ENCODE results near the gene C10orf67.

The C10orf67 gene

GRCh38 chr10:23199768-23200511 is 144.7 kb downstream of the C10orf67 start:
- Histone ChIP-seq H3K4me3 (ENCODE audit: low read depth in 1 of 2, low read length in 2 of 2) (no peak overlapping the region), H3K36me3 (ENCODE audit: control insufficient read depth in 1 of 2, insufficient read depth in 2 of 2, low read length in 2 of 2) (no peaks in the 10 kb centered on the region), H3K27me3 (ENCODE audit: control insufficient read depth in 1 of 2, insufficient read depth in 2 of 2, low read length in 2 of 2) (peaks cover 64 to 86% of the 10 kb centered on the region in 2 donors), H3K9ac (ENCODE audit: low read depth in 1 of 2, low read length in 2 of 2) (no peak overlapping the region), H3K27ac (ENCODE audit: low read depth, low read length) (no peak overlapping the region), H3K9me3 (ENCODE audit: control insufficient read depth in 1 of 2, low read length in 2 of 2) (no peaks in the 10 kb centered on the region), H3K4me1 (ENCODE audit: control insufficient read depth in 1 of 2, insufficient read depth in 2 of 2, low read length in 2 of 2) (no peaks in the 10 kb centered on the region)

- H3K27ac ChIP-seq (ENCODE audit: low read depth, low read length) = no peak overlapping the region
- peaks cover 68 to 86% of the 10 kb centered on the region in 2 donors for H3K27me3 ChIP-seq (ENCODE audit: control insufficient read depth in 1 of 2, insufficient read depth in 2 of 2, low read length in 2 of 2)
- H3K36me3 ChIP-seq (ENCODE audit: control insufficient read depth in 1 of 2, insufficient read depth in 2 of 2, low read length in 2 of 2) = no peaks in the 10 kb centered on the region
- H3K9ac ChIP-seq (ENCODE audit: low read depth in 1 of 2, low read length in 2 of 2) = no peak overlapping the region
- no peaks in the 10 kb centered on the region for H3K4me1 ChIP-seq (ENCODE audit: control insufficient read depth in 1 of 2, insufficient read depth in 2 of 2, low read length in 2 of 2)
- H3K9me3 ChIP-seq (ENCODE audit: control insufficient read depth in 1 of 2, low read length in 2 of 2) = no peaks in the 10 kb centered on the region
- H3K4me3 ChIP-seq (ENCODE audit: low read depth in 1 of 2, low read length in 2 of 2) = no peak overlapping the region
These were observed 145.4 kb downstream of the C10orf67 start for GRCh38 chr10:23198940-23199767.

DNA sequence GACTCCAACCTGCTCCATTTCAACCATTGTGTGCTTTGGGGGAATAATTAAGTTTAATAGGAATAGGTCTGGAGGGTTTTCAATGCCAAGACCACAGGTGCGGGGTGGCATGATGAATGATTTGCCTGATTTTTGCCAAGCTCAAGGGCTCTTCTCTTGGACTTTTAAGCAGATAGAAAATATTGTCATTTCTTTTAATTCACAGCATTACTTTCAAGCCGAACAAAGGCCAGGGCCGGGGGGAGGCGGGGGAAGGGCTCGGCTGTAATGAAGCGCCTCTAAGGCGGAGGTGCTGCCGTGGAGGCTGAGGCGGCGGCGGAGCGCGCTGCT is 146.0 kb downstream of the C10orf67 start:
- Histone ChIP-seq H3K36me3 (ENCODE audit: control insufficient read depth in 1 of 2, insufficient read depth in 2 of 2, low read length in 2 of 2) (no peaks in the 10 kb centered on the region), H3K27me3 (ENCODE audit: control insufficient read depth in 1 of 2, insufficient read depth in 2 of 2, low read length in 2 of 2) (peaks cover 69 to 85% of the 10 kb centered on the region in 2 donors), H3K4me1 (ENCODE audit: control insufficient read depth in 1 of 2, insufficient read depth in 2 of 2, low read length in 2 of 2) (no peaks in the 10 kb centered on the region), H3K4me3 (ENCODE audit: low read depth in 1 of 2, low read length in 2 of 2) (no peak overlapping the region), H3K9me3 (ENCODE audit: control insufficient read depth in 1 of 2, low read length in 2 of 2) (no peaks in the 10 kb centered on the region), H3K27ac (ENCODE audit: low read depth, low read length) (no peak overlapping the region), H3K9ac (ENCODE audit: low read depth in 1 of 2, low read length in 2 of 2) (no peak overlapping the region)

- Histone ChIP-seq H3K27me3 (ENCODE audit: control insufficient read depth in 1 of 2, insufficient read depth in 2 of 2, low read length in 2 of 2) (peaks cover 71 to 79% of the 10 kb centered on the region in 2 donors), H3K4me1 (ENCODE audit: control insufficient read depth in 1 of 2, insufficient read depth in 2 of 2, low read length in 2 of 2) (no peaks in the 10 kb centered on the region), H3K4me3 (ENCODE audit: low read depth in 1 of 2, low read length in 2 of 2) (no peak overlapping the region), H3K9me3 (ENCODE audit: control insufficient read depth in 1 of 2, low read length in 2 of 2) (no peaks in the 10 kb centered on the region), H3K27ac (ENCODE audit: low read depth, low read length) (no peak overlapping the region), H3K9ac (ENCODE audit: low read depth in 1 of 2, low read length in 2 of 2) (no peak overlapping the region), H3K36me3 (ENCODE audit: control insufficient read depth in 1 of 2, insufficient read depth in 2 of 2, low read length in 2 of 2) (no peaks in the 10 kb centered on the region)
These were observed 147.2 kb downstream of the C10orf67 start for GRCh38 chr10:23197416-23197861.

DNA sequence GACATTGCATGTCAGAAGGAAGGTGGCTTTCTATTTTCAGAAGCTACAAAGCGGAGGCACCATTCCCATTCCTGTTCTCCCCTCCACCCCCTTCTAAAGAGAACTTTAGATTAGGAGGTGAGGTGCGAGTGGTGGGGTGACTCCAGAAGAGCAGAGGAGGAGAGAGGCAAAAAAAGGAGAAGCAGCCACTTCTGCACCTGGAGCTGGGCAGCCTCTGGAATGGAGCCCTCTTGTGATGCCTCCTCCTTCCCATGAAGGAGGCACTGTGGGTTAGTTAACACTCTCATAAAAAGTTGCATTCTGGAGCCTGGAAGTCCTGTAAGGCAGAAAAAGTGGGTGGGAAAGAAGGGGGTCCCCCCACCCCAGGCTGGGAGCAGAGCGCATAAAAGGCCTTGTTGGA is 147.7 kb downstream of the C10orf67 start:
- Histone ChIP-seq H3K27ac (ENCODE audit: low read depth, low read length) (no peak overlapping the region), H3K27me3 (ENCODE audit: control insufficient read depth in 1 of 2, insufficient read depth in 2 of 2, low read length in 2 of 2) (peaks cover 70 to 77% of the 10 kb centered on the region in 2 donors), H3K4me1 (ENCODE audit: control insufficient read depth in 1 of 2, insufficient read depth in 2 of 2, low read length in 2 of 2) (no peaks in the 10 kb centered on the region), H3K36me3 (ENCODE audit: control insufficient read depth in 1 of 2, insufficient read depth in 2 of 2, low read length in 2 of 2) (no peaks in the 10 kb centered on the region), H3K9me3 (ENCODE audit: control insufficient read depth in 1 of 2, low read length in 2 of 2) (no peaks in the 10 kb centered on the region), H3K9ac (ENCODE audit: low read depth in 1 of 2, low read length in 2 of 2) (no peak overlapping the region), H3K4me3 (ENCODE audit: low read depth in 1 of 2, low read length in 2 of 2) (no peak overlapping the region)

- H3K27ac ChIP-seq (ENCODE audit: low read depth, low read length) = no peak overlapping the region
- no peaks in the 10 kb centered on the region for H3K36me3 ChIP-seq (ENCODE audit: control insufficient read depth in 1 of 2, insufficient read depth in 2 of 2, low read length in 2 of 2)
- H3K9me3 ChIP-seq (ENCODE audit: control insufficient read depth in 1 of 2, low read length in 2 of 2) = no peaks in the 10 kb centered on the region
- H3K9ac ChIP-seq (ENCODE audit: low read depth in 1 of 2, low read length in 2 of 2) = no peak overlapping the region
- H3K4me3 ChIP-seq (ENCODE audit: low read depth in 1 of 2, low read length in 2 of 2) = no peak overlapping the region
- no peaks in the 10 kb centered on the region for H3K4me1 ChIP-seq (ENCODE audit: control insufficient read depth in 1 of 2, insufficient read depth in 2 of 2, low read length in 2 of 2)
- H3K27me3 ChIP-seq (ENCODE audit: control insufficient read depth in 1 of 2, insufficient read depth in 2 of 2, low read length in 2 of 2) = peaks cover 71 to 78% of the 10 kb centered on the region in 2 donors
These were observed 148.6 kb downstream of the C10orf67 start for GRCh38 chr10:23195846-23196600.

GRCh38 chr10:23194966-23195845 is 149.4 kb downstream of the C10orf67 start:
- Histone ChIP-seq H3K27ac (ENCODE audit: low read depth, low read length) (no peak overlapping the region), H3K9ac (ENCODE audit: low read depth in 1 of 2, low read length in 2 of 2) (no peak overlapping the region), H3K4me3 (ENCODE audit: low read depth in 1 of 2, low read length in 2 of 2) (no peak overlapping the region), H3K36me3 (ENCODE audit: control insufficient read depth in 1 of 2, insufficient read depth in 2 of 2, low read length in 2 of 2) (no peaks in the 10 kb centered on the region), H3K27me3 (ENCODE audit: control insufficient read depth in 1 of 2, insufficient read depth in 2 of 2, low read length in 2 of 2) (peaks cover 70 to 76% of the 10 kb centered on the region in 2 donors), H3K9me3 (ENCODE audit: control insufficient read depth in 1 of 2, low read length in 2 of 2) (no peaks in the 10 kb centered on the region), H3K4me1 (ENCODE audit: control insufficient read depth in 1 of 2, insufficient read depth in 2 of 2, low read length in 2 of 2) (no peaks in the 10 kb centered on the region)

DNA sequence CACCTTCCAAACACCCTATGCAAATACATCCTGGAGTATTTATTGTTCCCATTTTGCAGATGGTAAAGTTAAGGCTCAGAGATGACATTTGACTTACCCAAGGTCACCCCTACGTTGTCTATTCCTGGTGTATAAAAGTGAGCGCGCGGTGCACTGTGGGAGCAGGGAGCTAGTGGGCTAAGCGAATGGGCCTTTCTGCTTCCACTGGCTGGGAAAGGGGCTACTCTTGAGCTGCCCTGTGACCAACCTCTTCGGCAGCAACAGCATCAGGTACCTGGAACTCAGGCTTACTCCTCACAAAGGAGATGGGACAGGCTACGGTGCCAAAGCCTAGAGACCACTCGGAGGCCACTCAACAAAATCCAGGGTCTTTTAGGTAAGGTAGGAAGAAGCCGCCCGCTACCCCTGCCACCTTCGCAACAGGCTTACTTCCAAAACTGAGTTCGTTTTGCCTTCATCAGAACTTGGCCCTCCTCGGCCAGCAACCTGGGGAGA is 150.1 kb downstream of the C10orf67 start:
- Histone ChIP-seq H3K4me3 (ENCODE audit: low read depth in 1 of 2, low read length in 2 of 2) (no peak overlapping the region), H3K9me3 (ENCODE audit: control insufficient read depth in 1 of 2, low read length in 2 of 2) (no peaks in the 10 kb centered on the region), H3K9ac (ENCODE audit: low read depth in 1 of 2, low read length in 2 of 2) (no peak overlapping the region), H3K36me3 (ENCODE audit: control insufficient read depth in 1 of 2, insufficient read depth in 2 of 2, low read length in 2 of 2) (no peaks in the 10 kb centered on the region), H3K27ac (ENCODE audit: low read depth, low read length) (no peak overlapping the region), H3K4me1 (ENCODE audit: control insufficient read depth in 1 of 2, insufficient read depth in 2 of 2, low read length in 2 of 2) (no peaks in the 10 kb centered on the region), H3K27me3 (ENCODE audit: control insufficient read depth in 1 of 2, insufficient read depth in 2 of 2, low read length in 2 of 2) (peaks cover 66 to 71% of the 10 kb centered on the region in 2 donors)

DNA sequence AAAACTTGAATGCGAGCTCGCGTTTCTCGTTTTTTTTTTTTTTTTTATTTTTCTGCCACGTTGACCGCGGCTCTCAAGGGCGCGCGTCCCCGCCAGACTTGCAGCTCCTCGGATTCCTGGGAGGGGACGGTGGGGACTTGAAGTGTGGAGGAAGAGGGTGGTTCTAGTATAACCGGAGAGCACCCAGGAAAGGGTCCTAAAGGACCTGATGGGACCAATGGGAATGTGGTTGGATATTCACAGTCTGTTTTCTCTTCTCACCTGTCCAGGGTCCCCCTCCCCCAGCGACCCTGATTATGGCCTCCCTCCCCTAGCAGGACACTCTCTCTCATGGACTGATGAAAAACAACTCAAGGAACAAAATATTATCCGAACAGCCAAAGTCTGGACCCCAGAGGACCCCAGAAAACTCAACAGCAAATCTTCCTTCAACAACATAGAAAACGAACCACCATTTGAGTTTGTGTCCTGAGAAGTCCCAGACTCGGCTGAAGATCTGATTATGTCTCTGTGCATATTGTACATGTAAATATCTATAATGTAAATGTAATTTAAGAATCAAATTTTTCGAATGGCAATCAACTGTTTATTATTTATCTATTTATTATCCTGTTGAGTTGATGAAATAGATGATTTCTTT is 151.0 kb downstream of the C10orf67 start:
- no peaks in the 10 kb centered on the region for H3K36me3 ChIP-seq (ENCODE audit: control insufficient read depth in 1 of 2, insufficient read depth in 2 of 2, low read length in 2 of 2)
- no peak overlapping the region for H3K27ac ChIP-seq (ENCODE audit: low read depth, low read length)
- H3K9ac ChIP-seq (ENCODE audit: low read depth in 1 of 2, low read length in 2 of 2) = no peak overlapping the region
- no peaks in the 10 kb centered on the region for H3K4me1 ChIP-seq (ENCODE audit: control insufficient read depth in 1 of 2, insufficient read depth in 2 of 2, low read length in 2 of 2)
- H3K27me3 ChIP-seq (ENCODE audit: control insufficient read depth in 1 of 2, insufficient read depth in 2 of 2, low read length in 2 of 2) = peaks cover 59 to 63% of the 10 kb centered on the region in 2 donors
- H3K9me3 ChIP-seq (ENCODE audit: control insufficient read depth in 1 of 2, low read length in 2 of 2) = no peaks in the 10 kb centered on the region
- no peak overlapping the region for H3K4me3 ChIP-seq (ENCODE audit: low read depth in 1 of 2, low read length in 2 of 2)

Data from duodenal mucosa (tissue), 2 donors.